NCI-H526 (cell line): ENCODE measurements around the gene PIP5KL1.

Source experiments
- DNase-seq, 2 experiments: peaks; one replicate each; lab custom pipeline; 2025; lab: John Stamatoyannopoulos, UW

The PIP5KL1 gene

DNA sequence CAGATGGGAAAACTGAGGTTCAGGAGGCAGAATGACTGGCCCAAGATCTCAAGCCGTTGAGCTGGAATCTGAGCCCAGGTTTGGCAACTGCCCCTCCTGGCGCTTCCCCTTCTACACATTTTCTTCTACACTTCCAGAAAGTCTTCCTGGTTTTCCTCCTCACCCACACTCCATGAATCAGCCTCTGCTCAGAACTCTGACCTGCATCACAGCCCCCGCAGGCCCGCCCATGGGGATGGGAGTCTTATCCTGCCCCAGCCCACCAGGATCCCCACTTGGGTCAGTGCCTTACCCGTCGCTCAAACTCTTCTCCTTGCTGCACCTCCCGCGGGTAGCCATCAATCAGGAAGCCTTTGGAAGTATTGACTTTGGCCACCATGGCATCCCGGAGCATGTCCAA, 59.0 kb downstream of the PIP5KL1 start:
- DNase-seq: no peak

DNA sequence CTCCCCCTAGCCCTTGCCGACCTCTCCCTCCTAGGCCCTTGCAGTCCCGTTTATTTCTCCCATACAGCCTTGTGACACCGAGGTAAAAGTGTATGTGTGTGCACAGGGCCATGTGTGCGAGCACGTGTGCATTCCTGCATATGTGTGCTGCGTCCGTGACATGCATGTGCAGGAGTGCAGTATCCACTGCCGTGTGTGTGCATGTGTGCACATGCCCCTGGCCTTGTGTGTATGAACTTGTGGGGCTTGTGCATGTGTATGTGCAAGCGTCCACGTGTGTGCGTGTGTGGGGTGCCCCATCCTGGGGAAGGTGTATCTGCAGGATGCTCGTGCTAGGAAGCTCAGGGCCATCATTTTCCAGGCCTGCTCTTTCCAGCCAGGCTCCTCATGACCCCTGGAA, 59.7 kb downstream of the PIP5KL1 start:
- DNase-seq: no peak
